Keratinocyte (primary cell): ENCODE measurements around the gene BRD3OS. TPM values are rescaled to one million over a fixed set of nuclear protein-coding genes. Genes with fewer than 3 reads are reported as not detected.

Experiments
- DNase-seq: peaks from one replicate; pipeline ENCODE4 v3.0.0-alpha.2; 2011; ENCODE audit warnings: low read depth, missing footprints, low spot score
- FAIRE-seq: peaks from 2 replicates; lab custom pipeline; 2011; peaks lifted over from hg19 to GRCh38; lab: Jason Lieb, UNC
- H2AFZ ChIP-seq: 2 replicates; pipeline ENCODE4 v1.6.0; 2012; ENCODE audit warnings: low read length, control low read depth, inconsistent platforms; ENCODE audit not compliant: control insufficient read depth
- H3K27ac ChIP-seq: 2 replicates; pipeline ENCODE4 v1.5.1; 2011; ENCODE audit warnings: low read length; ENCODE audit not compliant: control insufficient read depth, insufficient read depth
- H3K27me3 ChIP-seq: 3 replicates; pipeline ENCODE4 v1.6.0; 2011; ENCODE audit warnings: low read length; ENCODE audit not compliant: control insufficient read depth, insufficient read depth; ENCODE audit errors: extremely low read depth
- H3K36me3 ChIP-seq, 2 experiments: 2 replicates in 1 of 2; 3 replicates in 1 of 2; pipeline ENCODE4 v1.5.1; 2011; ENCODE audit warnings: low read length in 2 of 2, mild to moderate bottlenecking in 1 of 2; ENCODE audit not compliant: control insufficient read depth in 2 of 2, insufficient read depth in 2 of 2; ENCODE audit errors: extremely low read depth in 1 of 2
- H3K4me1 ChIP-seq: 3 replicates; pipeline ENCODE4 v1.5.1; 2011; ENCODE audit warnings: low read length; ENCODE audit not compliant: control insufficient read depth, insufficient read depth; ENCODE audit errors: extremely low read depth
- H3K4me2 ChIP-seq: 3 replicates; pipeline ENCODE4 v1.6.0; 2011; ENCODE audit warnings: low read depth, low read length; ENCODE audit not compliant: control insufficient read depth, insufficient read depth; ENCODE audit errors: extremely low read depth
- H3K4me3 ChIP-seq, 3 experiments: fragments of 200-600 bp in 1 of 3; sonication (generic) in 1 of 3; 2 replicates in 2 of 3; 3 replicates in 1 of 3; pipeline ENCODE4 v1.5.1; 2011 to 2016; ENCODE audit warnings: low read length in 3 of 3, mild to moderate bottlenecking in 3 of 3, control low read depth in 2 of 3, inconsistent platforms in 1 of 3, low read depth in 1 of 3, mixed read lengths in 1 of 3, mixed run types in 1 of 3, moderate library complexity in 1 of 3; ENCODE audit not compliant: control insufficient read depth in 2 of 3, insufficient read depth in 2 of 3; ENCODE audit errors: extremely low read depth in 1 of 3
- H3K79me2 ChIP-seq: 2 replicates; pipeline ENCODE4 v1.6.0; 2012; ENCODE audit warnings: low read length; ENCODE audit not compliant: control insufficient read depth, insufficient read depth
- H3K9ac ChIP-seq: 3 replicates; pipeline ENCODE4 v1.6.0; 2011; ENCODE audit warnings: low read length; ENCODE audit not compliant: control insufficient read depth, insufficient read depth; ENCODE audit errors: extremely low read depth
- H3K9me1 ChIP-seq: 3 replicates; pipeline ENCODE4 v1.6.0; 2011; ENCODE audit warnings: low read length; ENCODE audit not compliant: control insufficient read depth, insufficient read depth; ENCODE audit errors: extremely low read depth
- H3K9me3 ChIP-seq: 2 replicates; pipeline ENCODE4 v1.5.1; 2012; ENCODE audit warnings: low read depth, low read length; ENCODE audit not compliant: control insufficient read depth
- H4K20me1 ChIP-seq: 3 replicates; pipeline ENCODE4 v1.6.0; 2011; ENCODE audit warnings: low read length; ENCODE audit not compliant: control insufficient read depth, insufficient read depth; ENCODE audit errors: extremely low read depth
- CTCF ChIP-seq, 3 experiments: IDR thresholded peaks in 1 of 3; conservative IDR thresholded peaks in 1 of 3; optimal IDR thresholded peaks in 1 of 3; 2 replicates in 2 of 3; 3 replicates in 1 of 3; pipeline versions ENCODE3 to v1.5.1; 2011; ENCODE audit warnings: low read length in 3 of 3, mild to moderate bottlenecking in 3 of 3, moderate library complexity in 2 of 3, control low read depth in 1 of 3, inconsistent platforms in 1 of 3; ENCODE audit not compliant: insufficient read depth in 2 of 3; ENCODE audit errors: extremely low read depth in 1 of 3
- EZH2 ChIP-seq: IDR thresholded peaks from one replicate; pipeline ENCODE4 v1.6.1; 2012; ENCODE audit warnings: inconsistent platforms, mild to moderate bottlenecking, low read length, moderate library complexity
- dilution Hi-C: fragments of 300-500 bp; cut with MboI; formaldehyde crosslinking; loops from one replicate; pipeline ENCODE4 v1.7.0; 2020; ENCODE audit warnings: low sequenced_read_pairs; ENCODE audit not compliant: extremely low pct_ligation_motif_present
- polyA plus RNA-seq, 5 experiments: library from polyadenylated mRNA; depleted of rRNA in 3 of 5; stranded (reverse) in 3 of 5; stranded (forward) in 1 of 5; unstranded in 1 of 5; fragments of >200 nt; gene quantifications; 1 replicate in 1 of 5; 2 replicates in 3 of 5; 3 replicates in 1 of 5; pipeline versions ENCODE4 v1.2.1 to v1.2.3, GENCODE V29; 2011 to 2012; ENCODE audit warnings: missing spikeins in 2 of 5, low read depth in 1 of 5, low replicate concordance in 1 of 5

Gene BRD3OS
- polyA plus RNA-seq, 1 donor (not counting 4 experiments of a cell fraction or from before 2014, with no cell fraction given): 8.5 TPM

GRCh38 chr9:133981589-133981957, 43.7 kb upstream of the BRD3OS start:
- DNase-seq (no peak), FAIRE-seq (no peak)
- no peak overlapping the region for H3K4me2 ChIP-seq
- no peak for TF ChIP-seq CTCF (optimal IDR thresholded peaks at IDR 0.05 in 1 of 3, IDR thresholded peaks at IDR 0.05 in 1 of 3, conservative IDR thresholded peaks at IDR 0.05 in 1 of 3; ENCODE audit: extremely low read depth in 1 of 3, insufficient read depth in 2 of 3, low read length in 3 of 3)
- no peak for TF ChIP-seq EZH2
- dilution Hi-C loops: no loop called here
- H4K20me1 ChIP-seq: peaks cover 54% of the 10 kb centered on the region
- H3K9ac ChIP-seq: no peak overlapping the region
- H3K36me3 ChIP-seq: peaks cover 4 to 6% of the 10 kb centered on the region in 2 experiments
- no peak overlapping the region for H2AFZ ChIP-seq
- no peaks in the 10 kb centered on the region for H3K9me1 ChIP-seq
- H3K4me3 ChIP-seq: no peak overlapping the region
- no peak overlapping the region for H3K27ac ChIP-seq
- no peaks in the 10 kb centered on the region for H3K4me1 ChIP-seq
- H3K79me2 ChIP-seq: peaks cover 98% of the 10 kb centered on the region
- no peaks in the 10 kb centered on the region for H3K9me3 ChIP-seq
- H3K27me3 ChIP-seq: no peaks in the 10 kb centered on the region

DNA sequence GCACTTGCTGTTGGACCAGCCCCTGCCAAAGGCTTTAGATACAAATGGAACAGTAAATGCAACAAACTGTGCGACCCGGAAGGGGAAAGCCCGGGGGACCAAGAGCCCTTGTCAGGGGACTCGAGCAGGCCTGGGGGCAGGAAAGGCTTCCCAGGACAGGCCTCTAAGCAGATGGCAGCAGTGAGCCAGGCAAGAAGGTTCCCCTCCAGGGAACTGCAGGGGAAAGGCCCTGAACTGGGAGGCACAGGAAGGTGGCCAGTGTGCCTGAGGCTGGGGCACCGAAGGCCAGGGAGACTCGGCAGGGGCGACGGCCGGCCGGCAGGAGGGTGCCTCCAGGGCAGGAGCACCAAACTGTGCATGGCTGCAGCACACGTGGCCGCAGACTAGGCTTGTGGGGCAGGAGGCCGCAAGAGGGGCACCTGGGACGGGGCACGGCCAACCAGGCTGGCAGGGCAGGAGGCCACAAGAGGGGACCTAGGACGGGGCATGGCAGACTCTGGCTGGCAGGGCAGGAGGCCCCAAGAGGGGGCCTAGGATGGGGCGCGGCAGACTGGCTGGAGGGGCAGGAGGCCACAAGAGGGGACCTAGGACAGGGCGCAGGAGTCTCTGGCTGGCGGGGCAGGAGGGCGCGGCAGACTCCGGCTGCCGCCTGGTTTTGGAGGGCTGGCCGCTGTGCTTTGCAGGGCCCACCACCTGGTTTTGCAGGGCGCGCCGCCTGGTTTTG, 43.2 kb upstream of the BRD3OS start:
- no peak overlapping the region for H3K4me3 ChIP-seq
- dilution Hi-C loops: no loop called here
- peaks cover 50% of the 10 kb centered on the region for H4K20me1 ChIP-seq
- no peak overlapping the region for H3K9ac ChIP-seq
- H3K4me2 ChIP-seq: no peak overlapping the region
- H3K4me1 ChIP-seq: no peaks in the 10 kb centered on the region
- H3K36me3 ChIP-seq: peaks cover 4 to 6% of the 10 kb centered on the region in 2 experiments
- no peak overlapping the region for H3K27ac ChIP-seq
- no peak for TF ChIP-seq CTCF (optimal IDR thresholded peaks at IDR 0.05 in 1 of 3, IDR thresholded peaks at IDR 0.05 in 1 of 3, conservative IDR thresholded peaks at IDR 0.05 in 1 of 3; ENCODE audit: extremely low read depth in 1 of 3, insufficient read depth in 2 of 3, low read length in 3 of 3)
- TF ChIP-seq EZH2: no peak
- FAIRE-seq: no peak
- H3K27me3 ChIP-seq: no peaks in the 10 kb centered on the region
- no peaks in the 10 kb centered on the region for H3K9me3 ChIP-seq
- DNase-seq: no peak
- H3K9me1 ChIP-seq: no peaks in the 10 kb centered on the region
- H2AFZ ChIP-seq: no peak overlapping the region
- peaks cover 97% of the 10 kb centered on the region for H3K79me2 ChIP-seq
